T-helper 2 cell treated with Interferon-gamma antibody and Interleukin-4, amounts not matched to agents 5 μg/mL and 100 μg/mL, for 36 hours (primary cell): ENCODE data around the gene ARHGAP27.
A peak's percentile ranks its signal among the peaks of the same experiment; 100 is the strongest.
"Not testable (repeated sequence)": the region's sequence is repeated elsewhere in the genome, so short reads cannot be mapped to it uniquely, and the experiment has no call there.

Experiments
- DNase-seq: peaks from one replicate; pipeline ENCODE4 v3.0.0; 2021; ENCODE audit warnings: low spot score
- H3K27ac Mint-ChIP-seq: one replicate; pipeline ENCODE4 v1.8.0; 2021; ENCODE audit warnings: mild to moderate bottlenecking, mixed read lengths
- H3K27me3 Mint-ChIP-seq: one replicate; pipeline ENCODE4 v1.8.0; 2021; ENCODE audit warnings: low read depth, mixed read lengths
- H3K36me3 Mint-ChIP-seq: one replicate; pipeline ENCODE4 v1.8.0; 2021; ENCODE audit warnings: low read depth, mixed read lengths
- H3K4me1 Mint-ChIP-seq: one replicate; pipeline ENCODE4 v1.8.0; 2021; ENCODE audit warnings: low read depth, mixed read lengths
- H3K4me3 Mint-ChIP-seq: one replicate; pipeline ENCODE4 v1.8.0; 2022; ENCODE audit warnings: mild to moderate bottlenecking, moderate library complexity, mixed read lengths
- H3K9me3 Mint-ChIP-seq: one replicate; pipeline ENCODE4 v1.8.0; 2021; ENCODE audit warnings: mixed read lengths

ARHGAP27 gene

GRCh38 chr17:45451660-45452059 is 19.0 kb upstream of the ARHGAP27 start:
- H3K4me1 Mint-ChIP-seq, H3K4me3 Mint-ChIP-seq, H3K9me3 Mint-ChIP-seq, H3K27me3 Mint-ChIP-seq, H3K27ac Mint-ChIP-seq, DNase-seq: not testable (repeated sequence)
- H3K36me3 Mint-ChIP-seq: peaks cover 27% of the 10 kb centered on the region

GRCh38 chr17:45451131-45451530 is 18.5 kb upstream of the ARHGAP27 start:
- H3K27ac Mint-ChIP-seq: no peak overlapping the region
- DNase-seq: no peak
- peaks cover 23% of the 10 kb centered on the region for H3K36me3 Mint-ChIP-seq
- H3K9me3 Mint-ChIP-seq: no peaks in the 10 kb centered on the region
- H3K27me3 Mint-ChIP-seq: no peaks in the 10 kb centered on the region
- H3K4me3 Mint-ChIP-seq: no peak overlapping the region
- H3K4me1 Mint-ChIP-seq: peaks cover 11% of the 10 kb centered on the region

GRCh38 chr17:45449708-45450329 is 17.1 kb upstream of the ARHGAP27 start:
- not testable (repeated sequence) for DNase-seq, H3K27me3 Mint-ChIP-seq, H3K27ac Mint-ChIP-seq, H3K4me3 Mint-ChIP-seq, H3K9me3 Mint-ChIP-seq
- Mint-ChIP-seq H3K36me3 (peaks cover 28% of the 10 kb centered on the region), H3K4me1 (peaks cover 20% of the 10 kb centered on the region)

DNA sequence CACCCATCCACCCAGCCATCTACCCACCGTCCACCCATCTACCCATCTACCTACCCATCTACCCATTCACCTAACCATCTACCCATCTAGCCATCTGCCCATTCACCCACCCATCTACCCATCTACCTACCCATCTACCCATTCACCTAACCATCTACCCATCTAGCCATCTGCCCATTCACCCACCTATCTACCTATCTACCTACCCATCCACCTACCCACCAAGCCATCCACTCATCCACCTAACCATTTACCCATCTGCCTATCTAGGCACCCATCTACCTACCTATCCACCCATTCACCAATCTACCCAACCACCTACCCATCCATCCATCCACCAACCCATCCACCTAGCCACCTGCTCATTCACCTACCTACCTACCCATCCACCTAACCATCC is 16.6 kb upstream of the ARHGAP27 start:
- not testable (repeated sequence) for H3K27me3 Mint-ChIP-seq, DNase-seq, H3K27ac Mint-ChIP-seq, H3K4me3 Mint-ChIP-seq, H3K9me3 Mint-ChIP-seq
- peaks cover 20% of the 10 kb centered on the region for H3K4me1 Mint-ChIP-seq
- H3K36me3 Mint-ChIP-seq: peaks cover 25% of the 10 kb centered on the region

- H3K27ac Mint-ChIP-seq, DNase-seq, H3K27me3 Mint-ChIP-seq, H3K4me3 Mint-ChIP-seq, H3K9me3 Mint-ChIP-seq: not testable (repeated sequence)
- H3K4me1 Mint-ChIP-seq: peaks cover 20% of the 10 kb centered on the region
- peaks cover 25% of the 10 kb centered on the region for H3K36me3 Mint-ChIP-seq
Measured at GRCh38 chr17:45448483-45448882, 15.8 kb upstream of the ARHGAP27 start.

- not testable (repeated sequence) for H3K27ac Mint-ChIP-seq, H3K4me3 Mint-ChIP-seq, H3K9me3 Mint-ChIP-seq, DNase-seq, H3K27me3 Mint-ChIP-seq
- Mint-ChIP-seq H3K36me3 (peaks cover 25% of the 10 kb centered on the region), H3K4me1 (peaks cover 20% of the 10 kb centered on the region)
Measured at GRCh38 chr17:45448066-45448465, 15.4 kb upstream of the ARHGAP27 start.

GRCh38 chr17:45447650-45448049 is 15.0 kb upstream of the ARHGAP27 start:
- peaks cover 20% of the 10 kb centered on the region for H3K4me1 Mint-ChIP-seq
- H3K36me3 Mint-ChIP-seq: peaks cover 23% of the 10 kb centered on the region
- DNase-seq, H3K27ac Mint-ChIP-seq, H3K4me3 Mint-ChIP-seq, H3K27me3 Mint-ChIP-seq, H3K9me3 Mint-ChIP-seq: not testable (repeated sequence)

DNA sequence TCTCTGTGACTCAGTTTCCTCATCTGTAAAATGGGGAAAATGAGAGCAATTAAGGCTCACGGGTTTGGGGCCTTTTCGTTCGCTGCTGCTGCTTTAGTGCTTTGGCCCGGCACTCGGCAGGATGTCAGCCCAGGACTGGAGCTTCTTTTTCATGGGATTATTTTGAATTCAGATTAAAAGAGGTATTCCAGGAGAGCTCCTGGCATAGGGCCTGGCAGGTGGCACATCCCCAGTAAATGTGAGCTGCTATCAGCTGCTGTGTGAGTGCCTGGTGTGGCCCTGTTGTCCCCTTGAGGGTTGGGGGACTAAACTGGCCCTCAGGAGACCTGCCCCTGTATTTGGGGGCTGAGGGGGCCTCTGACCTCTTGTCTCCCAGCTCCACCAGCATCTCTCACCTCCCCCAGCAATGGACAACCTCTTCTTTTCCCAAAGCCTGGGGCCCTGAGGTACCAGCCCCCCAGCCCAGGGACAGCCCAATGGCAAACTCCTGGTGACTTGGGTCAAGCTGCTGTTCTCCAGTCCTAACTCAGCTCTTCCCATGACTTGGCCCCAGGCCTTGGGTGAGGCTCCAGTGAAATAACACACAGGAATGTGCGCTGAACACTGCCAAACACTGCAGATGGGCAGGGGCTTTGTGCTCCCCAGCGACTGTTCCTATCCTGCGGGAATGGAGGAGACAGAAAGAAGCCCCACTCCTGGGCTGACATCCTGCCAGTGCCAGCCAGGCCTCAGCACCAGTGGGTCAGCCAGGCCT is 14.4 kb upstream of the ARHGAP27 start:
- Mint-ChIP-seq H3K4me1 (peaks cover 20% of the 10 kb centered on the region), H3K36me3 (peaks cover 23% of the 10 kb centered on the region)
- H3K9me3 Mint-ChIP-seq, DNase-seq, H3K27ac Mint-ChIP-seq, H3K4me3 Mint-ChIP-seq, H3K27me3 Mint-ChIP-seq: not testable (repeated sequence)

DNA sequence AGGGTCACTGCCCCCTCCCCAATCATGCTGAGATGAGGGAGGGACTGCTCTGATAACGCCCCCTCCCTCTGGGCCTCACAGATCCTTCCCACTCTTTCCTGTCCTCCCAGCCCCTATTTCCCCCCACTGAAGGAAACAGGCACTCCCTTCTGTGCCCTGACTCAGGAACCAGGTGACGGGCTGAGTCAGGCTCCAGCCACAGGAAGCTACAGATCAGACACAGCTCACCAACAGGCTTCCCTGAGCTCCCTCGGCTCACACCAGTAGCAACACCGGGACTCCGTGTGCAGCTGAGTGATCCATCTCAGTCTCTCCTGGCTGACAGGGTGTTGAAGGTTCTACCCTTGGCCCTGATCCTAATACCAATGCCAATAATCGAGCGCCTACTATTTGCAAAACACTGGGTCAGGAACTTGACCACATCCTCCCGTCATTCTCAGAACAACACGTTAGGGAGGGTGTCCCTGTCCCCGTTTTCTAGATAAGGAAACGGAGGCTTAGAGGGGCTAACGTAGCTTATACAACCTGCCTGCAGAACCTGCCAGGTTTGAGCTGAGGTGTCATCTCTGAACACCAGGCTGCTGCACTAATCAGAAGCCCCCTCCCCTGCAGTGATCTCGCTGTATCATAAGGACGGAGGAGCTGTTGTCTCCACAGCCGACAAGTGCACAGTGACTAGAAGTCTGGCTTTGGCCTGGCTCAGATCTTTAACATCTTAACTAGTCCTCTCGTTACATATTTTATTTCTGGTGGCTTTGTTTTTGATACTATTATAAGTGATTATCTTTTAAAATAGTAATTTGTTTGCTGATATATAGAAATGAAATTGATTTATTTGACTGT is 13.5 kb upstream of the ARHGAP27 start:
- H3K9me3 Mint-ChIP-seq, H3K27me3 Mint-ChIP-seq: not testable (repeated sequence)
- peak; percentile 56 for DNase-seq
- peaks cover 23% of the 10 kb centered on the region for H3K36me3 Mint-ChIP-seq
- H3K27ac Mint-ChIP-seq: peak overlapping the region; percentile 72
- H3K4me1 Mint-ChIP-seq: peaks cover 20% of the 10 kb centered on the region
- peak overlapping the region; percentile 70 for H3K4me3 Mint-ChIP-seq

DNA sequence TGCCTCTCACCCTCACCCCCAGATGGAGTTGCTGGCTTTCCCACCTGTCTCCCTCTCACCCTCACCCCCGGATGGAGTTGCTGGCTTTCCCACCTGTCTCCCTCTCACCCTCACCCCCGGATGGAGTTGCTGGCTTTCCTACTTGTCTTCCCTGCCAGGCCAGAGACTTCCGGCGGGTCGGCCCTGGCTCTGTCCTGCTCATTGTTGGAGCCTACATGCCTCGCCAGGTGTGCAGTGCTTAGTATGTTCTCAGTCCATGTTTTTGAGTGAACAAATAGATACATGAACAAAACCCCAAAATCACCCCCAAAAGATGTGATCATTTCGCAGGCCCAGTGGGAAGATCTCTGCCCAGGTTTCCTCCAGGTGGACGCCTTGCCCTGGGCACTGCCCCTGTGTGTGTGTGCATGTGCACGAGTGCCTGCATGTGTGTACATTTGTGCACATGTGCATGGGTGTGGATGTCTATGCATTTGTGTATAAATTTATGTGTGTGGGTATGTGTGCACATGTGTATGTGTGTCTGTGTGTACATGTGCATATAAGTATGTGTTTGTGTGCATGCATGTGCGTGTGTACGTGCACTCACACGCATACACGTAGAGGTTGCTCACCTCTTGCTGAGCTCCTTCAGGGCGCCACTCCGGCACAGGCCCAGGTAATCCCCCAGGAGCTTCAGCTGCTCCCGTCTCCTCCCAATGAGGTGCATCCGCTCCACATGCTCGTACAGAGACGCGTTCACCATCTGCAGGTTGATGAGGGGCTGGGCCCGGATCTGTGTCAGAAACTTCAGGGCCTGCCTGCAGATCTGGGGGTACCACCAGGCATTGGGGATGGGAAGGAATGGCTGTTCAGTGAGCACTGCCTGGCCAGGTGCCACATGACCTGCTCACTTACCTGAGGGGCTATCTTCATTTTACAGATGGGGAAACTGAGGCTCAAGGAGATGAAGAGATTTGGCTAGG is 12.5 kb upstream of the ARHGAP27 start:
- Mint-ChIP-seq H3K36me3 (peaks cover 21% of the 10 kb centered on the region), H3K4me1 (peaks cover 26% of the 10 kb centered on the region)
- DNase-seq, H3K9me3 Mint-ChIP-seq, H3K27ac Mint-ChIP-seq, H3K4me3 Mint-ChIP-seq, H3K27me3 Mint-ChIP-seq: not testable (repeated sequence)

DNA sequence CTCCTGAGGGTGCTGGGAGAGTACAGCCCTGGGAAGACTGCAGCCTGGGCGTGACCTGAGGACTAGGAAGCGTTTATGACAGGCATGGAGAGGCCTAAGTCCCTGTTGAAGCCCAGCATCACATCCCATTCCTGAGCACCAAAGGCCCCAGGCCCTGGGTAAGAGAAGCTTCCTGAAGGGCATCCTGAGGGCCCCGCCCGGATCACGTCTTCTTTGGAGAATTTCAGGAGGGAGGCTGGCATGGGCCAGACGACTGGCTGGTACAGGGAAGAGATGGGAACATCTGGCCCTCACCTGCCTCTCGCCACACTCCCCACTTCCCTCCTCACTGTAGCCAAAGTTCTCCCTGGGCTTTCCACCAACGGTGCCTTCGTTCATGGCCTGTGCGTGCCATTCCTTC is 11.6 kb upstream of the ARHGAP27 start:
- not testable (repeated sequence) for H3K27me3 Mint-ChIP-seq, H3K27ac Mint-ChIP-seq, DNase-seq, H3K4me3 Mint-ChIP-seq, H3K9me3 Mint-ChIP-seq
- Mint-ChIP-seq H3K36me3 (peaks cover 13% of the 10 kb centered on the region), H3K4me1 (peaks cover 28% of the 10 kb centered on the region)

DNA sequence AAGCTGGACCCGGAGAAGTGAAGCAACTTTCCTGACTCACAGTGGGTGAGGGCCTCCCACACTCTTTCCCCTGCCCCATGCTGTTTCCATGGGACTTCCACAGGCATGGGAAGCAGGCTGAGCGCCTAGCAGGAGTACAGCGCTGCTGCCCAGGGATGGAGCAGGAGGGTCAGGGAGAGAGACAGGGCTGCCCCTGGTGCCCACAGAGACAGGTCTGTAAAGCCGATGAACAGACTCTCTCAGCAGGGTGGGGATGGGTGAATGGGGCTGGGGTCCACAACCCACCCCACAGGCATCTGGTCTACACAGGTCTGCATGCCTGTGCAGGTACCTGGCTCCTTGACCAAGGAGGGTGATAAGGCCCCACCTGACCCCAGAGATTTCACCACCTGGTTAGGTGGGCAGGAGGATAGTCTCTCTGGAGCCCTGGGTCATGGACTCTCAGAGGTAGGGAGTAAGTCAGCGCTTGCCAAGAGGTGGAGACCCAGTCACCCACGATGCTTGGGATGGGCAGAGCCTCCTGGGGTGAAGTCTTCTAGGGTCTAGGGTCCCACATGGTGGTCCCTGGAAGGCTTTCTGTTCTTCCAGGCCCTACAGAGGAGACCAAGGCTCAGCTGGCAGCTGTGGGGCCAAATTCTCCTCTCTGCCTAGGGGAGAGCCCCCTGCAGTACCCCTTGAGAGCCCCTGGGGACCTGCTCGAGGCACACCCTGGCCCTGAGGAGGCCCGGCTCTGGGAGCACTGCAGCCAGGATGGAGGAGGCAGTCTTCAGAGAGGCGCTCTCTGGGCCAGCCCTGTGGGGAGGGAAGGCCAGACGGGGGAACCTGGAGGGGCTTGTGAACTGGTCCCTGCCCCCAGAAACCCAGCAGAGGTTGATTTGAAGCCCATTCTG is 10.9 kb upstream of the ARHGAP27 start:
- peaks cover 28% of the 10 kb centered on the region for H3K4me1 Mint-ChIP-seq
- H3K36me3 Mint-ChIP-seq, H3K27me3 Mint-ChIP-seq, H3K27ac Mint-ChIP-seq, H3K9me3 Mint-ChIP-seq, DNase-seq, H3K4me3 Mint-ChIP-seq: not testable (repeated sequence)
